ENCODE measurements around the gene VTI1A. TPM values are rescaled to one million over a fixed set of nuclear protein-coding genes. Genes with fewer than 3 reads are reported as not detected.

Gene VTI1A
- total and polyA plus RNA-seq, 2 of the 8 experiments (the other 6 are each of a cell fraction or from before 2014, with no cell fraction given) = 6.0 to 20.0 TPM

GRCh38 chr10:112811741-112812551 lies 364.9 kb downstream of the VTI1A start (continued):
- TF ChIP-seq EP300 (IDR thresholded peaks at IDR 0.05; ENCODE audit: borderline replicate concordance in 1 of 2, low read depth in 2 of 2, low read length in 2 of 2) = no peak
- no peak for TF ChIP-seq BCL11A (IDR thresholded peaks at IDR 0.05; ENCODE audit: low read depth in 2 of 2, low read length in 2 of 2)
